Myocyte (in vitro differentiated cells): ENCODE measurements around the gene HAL. TPM values are rescaled to one million over a fixed set of nuclear protein-coding genes. Genes with fewer than 3 reads are reported as not detected.
"Not testable (repeated sequence)": the region's sequence is repeated elsewhere in the genome, so short reads cannot be mapped to it uniquely, and the experiment has no call there.

Source experiments
- DNase-seq: peaks from one replicate; pipeline ENCODE4 v3.0.0-alpha.2; 2012; ENCODE audit warnings: low read depth
- total RNA-seq: library from RNA; depleted of rRNA; stranded (reverse); fragments of >200 nt; gene quantifications from 2 replicates; pipeline ENCODE4 v1.2.3, GENCODE V29; 2014

The HAL gene
- total RNA-seq, 1 donor from 2014 or later = not detected

GRCh38 chr12:95978351-95978750 lies 17.8 kb downstream of the HAL start:
- DNase-seq = no peak

GRCh38 chr12:95977764-95978305 lies 18.3 kb downstream of the HAL start:
- no peak for DNase-seq

DNA sequence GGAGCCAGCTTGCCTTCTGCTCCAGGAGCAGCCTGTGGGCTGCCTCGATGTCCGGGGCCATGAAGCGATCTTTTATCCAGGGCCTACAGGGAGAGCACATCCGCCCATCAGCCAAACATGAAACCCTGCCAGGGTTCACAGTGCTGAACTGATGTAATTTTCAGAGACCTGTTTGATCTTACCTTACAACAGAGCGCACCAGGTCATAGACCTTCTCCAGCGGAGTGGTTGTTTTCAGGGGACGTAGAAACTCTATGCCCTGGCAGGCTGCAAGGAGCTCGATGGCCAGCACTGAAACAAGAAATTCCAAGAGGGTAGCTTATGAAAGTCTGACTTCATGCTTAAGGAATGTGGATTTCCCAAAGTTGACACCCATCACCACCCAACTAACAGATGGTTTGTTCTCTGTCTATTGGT lies 19.7 kb downstream of the HAL start:
- peak; percentile 25 for DNase-seq

GRCh38 chr12:95975491-95975890 lies 20.7 kb downstream of the HAL start:
- DNase-seq = no peak

DNA sequence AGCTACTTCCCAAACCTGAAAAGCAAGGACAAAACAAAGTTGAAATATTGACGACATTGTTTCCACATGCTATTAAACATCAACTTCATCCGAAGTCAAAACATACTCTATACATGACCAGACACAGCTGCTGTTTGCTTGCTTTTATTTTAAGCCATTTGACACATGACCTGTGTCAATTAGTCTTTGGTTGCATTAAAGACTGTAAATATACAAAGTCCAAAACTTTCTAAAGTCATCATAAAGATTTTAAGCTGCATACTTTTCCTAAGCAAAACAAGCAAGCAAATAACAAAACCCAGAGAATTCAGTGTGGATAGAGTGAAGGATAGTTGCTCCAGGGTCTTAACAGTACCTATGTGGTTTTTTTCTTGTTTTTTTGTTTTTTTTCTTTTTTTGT lies 21.8 kb downstream of the HAL start:
- no peak for DNase-seq

GRCh38 chr12:95972832-95973456 lies 23.2 kb downstream of the HAL start:
- no peak for DNase-seq

DNA sequence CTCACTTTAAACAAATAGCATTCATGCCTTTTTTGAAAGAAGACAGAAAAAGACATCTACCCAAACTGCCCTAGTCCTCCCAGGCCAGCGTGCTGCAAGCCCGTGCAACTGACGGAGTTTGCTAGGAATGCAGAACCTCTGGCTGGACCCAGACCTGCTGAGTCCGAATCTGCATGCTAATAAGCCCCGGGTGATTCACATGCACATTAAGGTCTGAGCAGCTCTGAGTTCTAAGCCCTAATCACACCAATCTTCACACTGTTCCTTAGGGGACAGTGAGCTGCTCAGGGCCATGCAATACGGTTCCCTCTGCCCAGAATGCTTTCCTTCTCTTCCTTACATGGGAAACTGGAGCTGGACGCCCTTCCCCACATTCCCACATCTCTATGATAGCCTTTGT lies 25.2 kb downstream of the HAL start:
- DNase-seq = no peak

GRCh38 chr12:95969116-95969515 lies 27.0 kb downstream of the HAL start:
- DNase-seq = not testable (repeated sequence)

GRCh38 chr12:95967301-95967700 lies 28.8 kb downstream of the HAL start:
- DNase-seq = no peak

DNA sequence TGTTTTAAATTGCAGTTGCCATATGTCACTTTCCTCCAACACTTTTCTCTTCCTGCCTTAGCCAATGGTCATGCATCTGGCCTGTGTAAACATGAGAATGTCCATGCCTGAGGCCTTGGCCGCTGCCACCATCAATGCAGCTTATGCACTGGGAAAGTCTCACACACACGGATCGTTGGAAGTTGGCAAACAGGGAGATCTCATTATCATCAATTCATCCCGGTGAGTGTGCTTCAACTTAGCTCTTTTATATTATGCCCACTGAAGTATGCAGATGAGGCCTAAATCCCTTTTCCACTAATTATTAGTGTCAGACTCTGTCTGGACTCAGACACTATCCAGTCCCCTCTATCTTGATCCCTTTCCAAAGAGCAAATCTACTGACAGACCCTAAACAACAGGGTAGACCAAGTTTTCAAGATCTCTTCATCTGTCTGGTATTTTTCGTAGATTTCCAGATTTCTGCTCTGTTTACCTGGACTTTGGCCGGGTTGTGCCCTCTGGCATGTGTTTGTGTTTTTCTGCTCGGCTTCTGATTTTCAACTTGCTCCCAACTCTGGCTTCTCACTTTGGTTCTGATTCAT lies 29.8 kb downstream of the HAL start:
- no peak for DNase-seq

GRCh38 chr12:95963096-95963495 lies 33.0 kb downstream of the HAL start:
- no peak for DNase-seq

- DNase-seq = no peak
Measured at GRCh38 chr12:95962222-95962621, 33.9 kb downstream of the HAL start.

DNA sequence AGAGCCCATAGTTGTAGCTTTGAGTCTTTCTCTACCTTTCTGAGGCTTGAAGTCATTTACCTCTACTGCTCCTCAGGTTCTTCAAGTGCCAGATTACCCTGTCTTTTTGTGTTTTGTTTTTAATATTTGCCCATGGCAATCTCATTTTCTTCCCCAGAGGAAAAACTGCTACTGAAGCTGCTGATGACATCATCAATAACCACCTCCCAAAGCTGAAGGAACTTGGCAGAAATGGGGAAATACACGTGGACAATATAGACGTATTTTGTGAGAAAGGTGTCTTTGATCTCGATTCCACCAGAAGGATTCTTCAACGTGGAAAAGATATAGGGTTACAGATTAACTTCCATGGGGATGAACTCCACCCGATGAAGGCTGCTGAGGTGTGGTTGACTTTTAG lies 35.9 kb downstream of the HAL start:
- DNase-seq = no peak

- DNase-seq = peak; percentile 18
Measured at GRCh38 chr12:95959107-95959506, 37.0 kb downstream of the HAL start.

DNA sequence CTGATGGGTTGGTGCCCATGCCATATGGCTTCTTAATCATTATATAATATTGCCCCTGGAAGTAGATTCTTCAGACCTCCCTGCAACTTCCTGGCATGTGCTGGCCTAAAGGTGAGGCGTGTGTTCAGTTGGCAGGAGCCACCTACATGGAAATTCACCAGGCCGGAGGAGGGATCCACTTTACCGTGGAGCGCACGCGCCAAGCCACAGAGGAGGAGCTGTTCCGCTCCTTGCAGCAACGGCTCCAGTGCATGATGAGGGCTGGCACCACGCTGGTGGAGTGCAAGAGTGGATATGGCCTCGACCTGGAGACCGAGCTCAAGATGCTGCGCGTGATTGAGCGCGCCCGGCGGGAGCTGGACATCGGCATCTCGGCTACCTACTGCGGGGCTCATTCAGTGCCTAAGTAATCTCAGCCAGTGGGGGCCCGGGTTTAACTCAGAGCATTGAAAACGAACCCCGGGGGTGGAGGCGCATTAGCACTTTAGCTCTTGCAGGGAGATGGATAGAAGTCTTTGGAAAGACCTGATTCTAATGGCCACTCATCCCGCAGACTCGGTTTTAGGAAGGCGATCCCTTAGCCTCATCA lies 39.5 kb downstream of the HAL start:
- no peak for DNase-seq

DNA sequence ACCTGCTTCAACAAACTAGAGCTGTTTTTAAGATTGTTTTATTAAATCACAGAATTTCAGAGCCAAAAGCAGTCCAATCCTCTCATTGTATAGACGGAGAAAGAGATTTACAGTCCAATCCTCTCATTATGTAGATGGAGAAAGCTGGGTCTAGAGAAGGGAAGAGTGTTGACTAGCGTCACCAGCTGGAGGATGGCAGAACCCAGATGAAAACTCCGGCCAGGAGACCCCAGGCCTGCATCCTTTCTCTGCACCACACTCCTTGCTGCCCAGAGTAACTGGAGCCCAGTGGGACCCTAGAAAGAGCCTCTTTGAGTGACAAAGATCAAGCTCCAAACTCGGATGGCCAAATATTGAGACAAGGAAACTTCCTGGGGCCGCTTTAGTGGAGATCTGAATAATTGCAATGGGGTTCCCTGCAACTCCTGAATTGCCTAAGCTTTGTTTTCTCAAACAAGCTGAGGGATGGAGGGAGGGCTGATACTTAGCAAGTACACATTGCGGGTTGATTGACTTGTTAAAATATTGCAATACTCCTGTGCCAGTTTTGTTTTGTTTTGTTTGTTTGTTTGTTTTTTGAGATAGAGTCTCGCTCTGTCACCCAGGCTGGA lies 40.5 kb downstream of the HAL start:
- DNase-seq = no peak

DNA sequence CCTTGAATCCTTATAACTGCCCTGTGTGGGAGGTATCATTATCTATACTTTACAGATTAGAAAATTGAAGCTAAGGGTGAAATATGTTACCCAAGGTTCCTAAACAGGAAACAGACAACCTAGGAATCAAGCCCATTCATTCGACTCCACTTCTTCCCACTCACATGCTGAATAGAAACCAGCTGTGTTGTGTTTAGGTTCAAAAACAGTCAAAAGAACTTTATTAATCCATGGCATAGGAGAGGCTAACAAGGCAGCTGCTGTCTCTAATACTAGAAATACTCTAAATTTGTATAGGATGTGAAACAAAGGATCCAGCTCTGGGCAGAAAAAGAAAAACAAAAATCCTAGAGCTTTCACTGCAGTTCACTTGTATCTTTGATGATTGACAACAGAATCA lies 43.1 kb downstream of the HAL start:
- no peak for DNase-seq

- DNase-seq = no peak
Measured at GRCh38 chr12:95951515-95951914, 44.6 kb downstream of the HAL start.

DNA sequence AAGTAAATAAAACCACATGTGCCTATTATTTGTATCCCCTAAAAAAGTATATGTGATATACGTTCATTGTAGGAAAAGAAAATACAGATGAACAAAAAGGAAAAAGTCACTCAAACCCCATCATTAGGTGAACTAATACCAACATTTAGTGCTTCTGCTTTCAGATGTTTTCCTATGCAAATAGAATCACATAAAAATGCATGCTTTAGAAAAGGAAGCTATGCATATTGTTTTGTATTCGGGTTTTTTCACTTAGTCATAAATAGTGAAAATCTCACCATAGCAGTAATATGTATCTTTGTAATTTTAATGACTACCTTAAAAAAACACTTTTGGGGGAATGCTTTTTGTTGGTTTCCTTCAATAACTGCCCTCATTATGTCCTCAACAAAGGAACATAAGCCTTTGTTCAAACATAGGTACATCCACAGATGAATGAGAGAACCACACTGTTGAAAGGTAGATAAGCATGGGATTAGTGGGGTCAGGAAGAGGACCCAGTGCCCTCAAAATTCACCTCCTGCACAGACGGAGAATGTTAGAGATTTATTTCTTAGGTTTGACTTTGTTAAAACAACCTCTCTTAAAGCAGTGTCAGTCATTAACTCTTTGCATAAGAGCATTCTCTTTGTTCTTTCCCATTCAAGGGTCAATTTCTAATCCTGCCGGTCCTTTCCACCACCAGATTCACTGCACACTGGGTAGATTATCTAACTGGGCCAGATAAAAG lies 46.5 kb downstream of the HAL start:
- DNase-seq = no peak

DNA sequence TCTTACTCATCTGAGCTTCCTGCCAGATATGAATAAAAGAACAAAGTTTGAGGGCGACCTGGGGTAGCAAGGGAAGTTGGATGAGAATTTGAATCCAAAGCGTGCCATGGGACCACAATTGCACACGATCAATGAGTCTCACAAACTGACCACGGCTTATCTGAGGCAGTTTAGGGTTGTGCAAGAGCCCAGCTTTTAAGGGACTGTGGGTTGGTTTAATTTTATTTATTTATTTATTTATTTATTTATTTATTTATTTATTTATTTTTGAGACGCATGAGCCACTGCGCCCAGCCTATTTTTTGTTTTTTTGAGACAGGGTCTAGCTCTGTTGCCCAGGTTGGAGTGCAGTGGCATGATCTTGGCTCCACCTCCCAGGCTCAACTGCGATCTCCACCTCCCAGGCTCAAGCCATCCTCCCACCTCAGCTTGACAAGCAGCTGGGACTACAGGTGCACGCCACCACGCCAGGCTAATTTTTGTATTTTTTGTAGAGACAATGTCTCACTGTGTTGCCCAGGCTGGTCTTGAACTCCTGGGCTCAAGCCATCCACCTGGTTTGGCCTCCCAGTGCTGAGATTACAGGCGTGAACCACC lies 51.9 kb downstream of the HAL start:
- no peak for DNase-seq

GRCh38 chr12:95943330-95943842 lies 52.8 kb downstream of the HAL start, which contains the start of gene AMDHD1:
TSS of gene AMDHD1 (plus strand) at chr12:95943331. CDS start at chr12:95943399, 68 bp downstream.
- DNase-seq = peak; percentile 63
